Dendritic cell treated with granulocyte-macrophage colony-stimulating factor and Interleukin-4, amounts not matched to agents 40 ng/mL and 50 ng/mL, for 4 days (primary cell): ENCODE results near the gene PDPK1.

Source experiments
- H3K27ac Mint-ChIP-seq: one replicate; pipeline ENCODE4 v1.8.0; 2022; ENCODE audit warnings: mild to moderate bottlenecking, mixed read lengths
- H3K27me3 Mint-ChIP-seq: one replicate; pipeline ENCODE4 v1.8.0; 2022; ENCODE audit warnings: mild to moderate bottlenecking, mixed read lengths
- H3K36me3 Mint-ChIP-seq: one replicate; pipeline ENCODE4 v1.8.0; 2022; ENCODE audit warnings: low read depth, mixed read lengths
- H3K4me1 Mint-ChIP-seq: one replicate; pipeline ENCODE4 v1.8.0; 2022; ENCODE audit warnings: low read depth, mixed read lengths
- H3K4me3 Mint-ChIP-seq: one replicate; pipeline ENCODE4 v1.8.0; 2022; ENCODE audit warnings: mild to moderate bottlenecking, moderate library complexity, mixed read lengths
- H3K9me3 Mint-ChIP-seq: one replicate; pipeline ENCODE4 v1.8.0; 2022; ENCODE audit warnings: mixed read lengths
- intact Hi-C: fragments of 100-400 bp; cut with micrococcal nuclease; formaldehyde crosslinking; loops from one replicate; pipeline ENCODE4 v1.15.0; 2022

PDPK1 gene

GRCh38 chr16:2513405-2514332 is 24.2 kb upstream of the PDPK1 start, which contains the start of gene ATP6V0C:
Gene ATP6V0C (plus strand): TSS chr16:2513952. CDS start chr16:2514104, 152 bp downstream.
- Mint-ChIP-seq H3K9me3 (no peaks in the 10 kb centered on the region), H3K27me3 (peaks cover 7% of the 10 kb centered on the region), H3K4me3 (peak within 1 kb of the TSS; percentile 91), H3K36me3 (peaks cover 51% of the 10 kb centered on the region), H3K4me1 (peaks cover 83% of the 10 kb centered on the region), H3K27ac (peak within 1 kb of the TSS; percentile 99)
- intact Hi-C loops = no loop called here

GRCh38 chr16:2514333-2515179 is 23.3 kb upstream of the PDPK1 start:
- peak overlapping the region; percentile 91 for H3K4me3 Mint-ChIP-seq
- H3K9me3 Mint-ChIP-seq = no peaks in the 10 kb centered on the region
- H3K27ac Mint-ChIP-seq = peak overlapping the region; percentile 99
- H3K36me3 Mint-ChIP-seq = peaks cover 60% of the 10 kb centered on the region
- peaks cover 7% of the 10 kb centered on the region for H3K27me3 Mint-ChIP-seq
- peaks cover 83% of the 10 kb centered on the region for H3K4me1 Mint-ChIP-seq
- intact Hi-C loops = no loop called here

- H3K27me3 Mint-ChIP-seq = peaks cover 7% of the 10 kb centered on the region
- peak overlapping the region; percentile 91 for H3K4me3 Mint-ChIP-seq
- peaks cover 67% of the 10 kb centered on the region for H3K36me3 Mint-ChIP-seq
- intact Hi-C loops = no loop called here
- peaks cover 81% of the 10 kb centered on the region for H3K4me1 Mint-ChIP-seq
- no peaks in the 10 kb centered on the region for H3K9me3 Mint-ChIP-seq
- peak overlapping the region; percentile 99 for H3K27ac Mint-ChIP-seq
Observed at GRCh38 chr16:2515180-2515851, 22.5 kb upstream of the PDPK1 start.

- intact Hi-C loops = no loop called here
- H3K27me3 Mint-ChIP-seq = peaks cover 7% of the 10 kb centered on the region
- H3K4me1 Mint-ChIP-seq = peaks cover 75% of the 10 kb centered on the region
- no peaks in the 10 kb centered on the region for H3K9me3 Mint-ChIP-seq
- H3K36me3 Mint-ChIP-seq = peaks cover 80% of the 10 kb centered on the region
- peak overlapping the region; percentile 99 for H3K27ac Mint-ChIP-seq
- H3K4me3 Mint-ChIP-seq = peak overlapping the region; percentile 91
Observed at GRCh38 chr16:2516391-2517240, 21.2 kb upstream of the PDPK1 start.

DNA sequence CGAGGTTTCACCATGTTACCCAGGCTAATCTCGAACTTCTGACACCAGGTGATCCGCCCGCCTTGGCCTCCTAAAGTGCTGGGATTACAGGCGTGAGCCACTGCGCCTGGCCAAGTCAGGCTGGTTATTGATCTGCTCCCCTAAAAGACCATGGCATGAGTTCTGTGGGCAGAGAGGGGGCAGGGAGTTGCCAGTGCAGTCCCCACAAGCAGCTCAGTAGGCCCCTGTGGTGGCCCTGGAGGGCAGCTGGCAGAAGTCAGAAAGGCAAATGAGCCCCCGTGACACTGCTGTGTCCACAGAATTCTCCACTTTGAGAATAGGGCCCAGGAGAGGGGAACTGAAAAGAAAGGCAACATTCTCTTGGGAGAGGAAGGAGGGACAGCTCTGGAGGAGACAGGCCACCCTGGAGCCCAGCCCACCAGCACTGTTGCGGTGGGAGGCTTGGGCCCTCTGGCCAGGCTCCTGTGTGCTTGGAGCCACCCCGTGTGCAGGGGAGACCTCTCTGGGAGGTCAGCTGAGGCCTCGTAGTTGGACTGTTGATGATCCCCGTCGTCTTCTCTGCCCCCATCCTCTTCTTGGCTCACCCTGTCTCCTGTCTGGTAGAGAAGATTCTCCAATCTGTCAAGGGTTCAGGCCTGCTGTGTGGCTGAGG is 19.7 kb upstream of the PDPK1 start:
- Mint-ChIP-seq H3K4me1 (peaks cover 66% of the 10 kb centered on the region), H3K27me3 (no peaks in the 10 kb centered on the region), H3K36me3 (peaks cover 92% of the 10 kb centered on the region), H3K9me3 (no peaks in the 10 kb centered on the region), H3K27ac (peak overlapping the region; percentile 99), H3K4me3 (peak overlapping the region; percentile 91)
- intact Hi-C loops = no loop called here

- intact Hi-C loops = no loop called here
- Mint-ChIP-seq H3K27ac (peak overlapping the region; percentile 99), H3K4me3 (peak overlapping the region; percentile 91), H3K9me3 (no peaks in the 10 kb centered on the region), H3K36me3 (peaks cover 97% of the 10 kb centered on the region), H3K4me1 (peaks cover 72% of the 10 kb centered on the region), H3K27me3 (no peaks in the 10 kb centered on the region)
Observed at GRCh38 chr16:2518823-2519710, 18.8 kb upstream of the PDPK1 start.

GRCh38 chr16:2519711-2520080 is 18.1 kb upstream of the PDPK1 start:
- H3K4me3 Mint-ChIP-seq = peak overlapping the region; percentile 91
- H3K27ac Mint-ChIP-seq = peak overlapping the region; percentile 99
- H3K4me1 Mint-ChIP-seq = peaks cover 78% of the 10 kb centered on the region
- no peaks in the 10 kb centered on the region for H3K9me3 Mint-ChIP-seq
- no peaks in the 10 kb centered on the region for H3K27me3 Mint-ChIP-seq
- intact Hi-C loops = loop anchor here (2.0 kb wide), 1 partner anchor 17 kb away; no protein-coding TSS in a partner anchor
- H3K36me3 Mint-ChIP-seq = peaks cover 97% of the 10 kb centered on the region

- no peaks in the 10 kb centered on the region for H3K9me3 Mint-ChIP-seq
- peak within 1 kb of the TSS; percentile 91 for H3K4me3 Mint-ChIP-seq
- intact Hi-C loops = loop anchor here (2.0 kb wide), 1 partner anchor 17 kb away; no protein-coding TSS in a partner anchor
Observed at GRCh38 chr16:2520097-2520783, 17.6 kb upstream of the PDPK1 start, which contains the start of gene AMDHD2. Gene AMDHD2 (plus strand): TSS chr16:2520371. CDS start chr16:2520459, 88 bp downstream.

GRCh38 chr16:2520784-2521531 is 16.9 kb upstream of the PDPK1 start:
- H3K9me3 Mint-ChIP-seq = no peaks in the 10 kb centered on the region
- peaks cover 72% of the 10 kb centered on the region for H3K4me1 Mint-ChIP-seq
- H3K36me3 Mint-ChIP-seq = peaks cover 97% of the 10 kb centered on the region
- no peaks in the 10 kb centered on the region for H3K27me3 Mint-ChIP-seq
- peak overlapping the region; percentile 83 for H3K4me3 Mint-ChIP-seq
- peak overlapping the region; percentile 99 for H3K27ac Mint-ChIP-seq
- intact Hi-C loops = loop anchor here (2.0 kb wide), 1 partner anchor 16 kb away; no protein-coding TSS in a partner anchor

More at GRCh38 chr16:2520097-2520783, 17.6 kb upstream of the PDPK1 start, which contains the start of gene AMDHD2:
- Mint-ChIP-seq H3K27ac (peak within 1 kb of the TSS; percentile 99), H3K27me3 (no peaks in the 10 kb centered on the region), H3K36me3 (peaks cover 97% of the 10 kb centered on the region), H3K4me1 (peaks cover 75% of the 10 kb centered on the region)

DNA sequence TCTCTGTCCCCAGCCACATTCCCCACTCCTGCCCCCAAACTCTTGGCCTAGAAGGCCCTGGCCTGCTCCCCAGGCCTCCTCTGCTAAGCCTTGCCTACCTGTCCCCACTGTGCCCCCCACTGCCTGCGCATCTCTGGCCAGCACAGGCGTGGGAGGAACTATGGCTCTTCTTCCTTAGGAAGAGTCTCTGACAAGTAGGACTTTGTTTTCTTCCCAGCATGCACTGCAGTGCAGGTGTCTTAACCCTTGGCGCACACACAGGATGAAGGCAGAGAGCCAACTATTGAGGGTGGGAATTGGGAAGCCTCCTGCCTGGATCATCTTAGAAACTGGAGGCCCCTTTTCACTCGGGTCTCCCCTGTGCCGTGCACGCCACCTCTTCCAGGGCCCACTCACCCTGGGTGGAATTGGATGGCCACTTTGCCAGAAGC is 14.0 kb upstream of the PDPK1 start:
- Mint-ChIP-seq H3K27ac (no peak overlapping the region), H3K9me3 (no peaks in the 10 kb centered on the region), H3K4me3 (no peak overlapping the region)

More for the DNA sequence above, 14.0 kb upstream of the PDPK1 start:
- H3K36me3 Mint-ChIP-seq = peaks cover 97% of the 10 kb centered on the region
- H3K27me3 Mint-ChIP-seq = no peaks in the 10 kb centered on the region
- intact Hi-C loops = no loop called here
- H3K4me1 Mint-ChIP-seq = peaks cover 49% of the 10 kb centered on the region
